ENCODE data around the gene THOC2. TPM values are rescaled to one million over a fixed set of nuclear protein-coding genes. Genes with fewer than 3 reads are reported as not detected.

Gene THOC2
- total and polyA plus RNA-seq, 2 donors (not counting 1 experiment from before 2014, with no cell fraction given): 34.7 to 113 TPM

DNA sequence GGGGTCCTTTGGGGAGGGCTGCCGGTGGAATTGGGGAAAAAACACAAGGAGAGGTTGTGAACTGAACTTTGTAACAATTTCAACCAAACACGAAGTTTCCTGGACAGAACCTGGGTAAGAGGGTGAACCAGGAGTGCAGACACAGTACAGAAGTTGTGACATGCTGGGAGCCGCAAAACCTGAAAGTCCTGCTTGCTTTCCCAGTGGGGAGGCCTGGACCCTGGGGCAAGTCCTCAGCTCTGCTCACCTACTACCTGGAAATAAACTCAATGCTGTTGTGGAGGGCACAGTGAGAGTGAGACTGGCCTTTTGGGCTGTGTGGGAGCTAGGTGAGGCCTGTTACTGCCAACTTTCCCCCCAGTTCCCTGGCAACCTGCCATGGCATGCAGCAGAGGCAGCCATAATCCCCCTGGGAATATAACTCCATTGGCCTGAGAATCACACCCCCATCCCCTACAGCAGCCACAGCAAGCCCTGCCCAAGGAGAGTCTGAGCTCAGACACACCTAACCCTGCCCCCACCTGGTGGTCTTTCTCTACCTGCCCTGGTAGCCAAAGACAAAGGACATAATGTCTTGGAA lies 162.8 kb downstream of the THOC2 start:
- Mint-ChIP-seq H3K27ac (no peak overlapping the region), H3K27me3 (peaks cover 4% of the 10 kb centered on the region), H3K9me3 (ENCODE audit: insufficient read depth) (no peaks in the 10 kb centered on the region), H3K4me3 (no peak overlapping the region), H3K4me1 (no peaks in the 10 kb centered on the region)
- WGBS (ENCODE audit: insufficient coverage): no CpG with 5 or more reads among the region's 3 CpGs
- Histone ChIP-seq H3K27me3 (replicated peaks in 1 of 4; ENCODE audit: control extremely low read depth in 1 of 4, control insufficient read depth in 3 of 4, insufficient read depth in 4 of 4, low read length in 3 of 4) (no peaks in the 10 kb centered on the region), H3K36me3 (replicated peaks in 1 of 2; ENCODE audit: control extremely low read depth in 1 of 2, control insufficient read depth in 1 of 2, extremely low read depth in 1 of 2, insufficient read depth in 2 of 2, low read length in 1 of 2) (no peaks in the 10 kb centered on the region), H2AFZ (ENCODE audit: insufficient read depth, low read depth, low read length, poor library complexity, severe bottlenecking) (no peak overlapping the region), H3K79me2 (ENCODE audit: control insufficient read depth, insufficient read depth, low read length) (no peaks in the 10 kb centered on the region), H3K9me3 (ENCODE audit: control extremely low read depth in 1 of 3, control insufficient read depth in 2 of 3, insufficient read depth in 1 of 3, low read length in 2 of 3) (peaks cover 0 to 2% (median 0%) of the 10 kb centered on the region in 3 donors), H3K4me1 (ENCODE audit: control insufficient read depth in 2 of 2, insufficient read depth in 2 of 2, low read length in 2 of 2) (no peaks in the 10 kb centered on the region), H3K27ac (ENCODE audit: low read length in 2 of 2) (no peak overlapping the region), H3K4me2 (replicated peaks; ENCODE audit: low read depth, low read length, poor library complexity, severe bottlenecking) (no peak overlapping the region), H4K20me1 (ENCODE audit: control insufficient read depth, insufficient read depth, low read length, poor library complexity, severe bottlenecking) (no peaks in the 10 kb centered on the region), H3K9ac (ENCODE audit: low read length) (no peak overlapping the region), H3K4me3 (ENCODE audit: control extremely low read depth in 1 of 5, extremely low read depth in 1 of 5, insufficient read depth in 1 of 5, low read depth in 2 of 5, low read length in 4 of 5) (no peak overlapping the region)
- no peak for DNase-seq
- ChIA-PET POLR2A (no interaction called here), CTCF (no interaction called here)
- intact Hi-C loops (cut with micrococcal nuclease): no loop called here
- TF ChIP-seq, protein P1, sequence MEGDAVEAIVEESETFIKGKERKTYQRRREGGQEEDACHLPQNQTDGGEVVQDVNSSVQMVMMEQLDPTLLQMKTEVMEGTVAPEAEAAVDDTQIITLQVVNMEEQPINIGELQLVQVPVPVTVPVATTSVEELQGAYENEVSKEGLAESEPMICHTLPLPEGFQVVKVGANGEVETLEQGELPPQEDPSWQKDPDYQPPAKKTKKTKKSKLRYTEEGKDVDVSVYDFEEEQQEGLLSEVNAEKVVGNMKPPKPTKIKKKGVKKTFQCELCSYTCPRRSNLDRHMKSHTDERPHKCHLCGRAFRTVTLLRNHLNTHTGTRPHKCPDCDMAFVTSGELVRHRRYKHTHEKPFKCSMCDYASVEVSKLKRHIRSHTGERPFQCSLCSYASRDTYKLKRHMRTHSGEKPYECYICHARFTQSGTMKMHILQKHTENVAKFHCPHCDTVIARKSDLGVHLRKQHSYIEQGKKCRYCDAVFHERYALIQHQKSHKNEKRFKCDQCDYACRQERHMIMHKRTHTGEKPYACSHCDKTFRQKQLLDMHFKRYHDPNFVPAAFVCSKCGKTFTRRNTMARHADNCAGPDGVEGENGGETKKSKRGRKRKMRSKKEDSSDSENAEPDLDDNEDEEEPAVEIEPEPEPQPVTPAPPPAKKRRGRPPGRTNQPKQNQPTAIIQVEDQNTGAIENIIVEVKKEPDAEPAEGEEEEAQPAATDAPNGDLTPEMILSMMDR (IDR thresholded peaks at IDR 0.05): no peak
- no peak for TF ChIP-seq EZH2 (IDR thresholded peaks at IDR 0.05; ENCODE audit: borderline replicate concordance, insufficient read depth, low read depth, low read length, poor library complexity, severe bottlenecking)
- ATAC-seq (ENCODE audit: low read depth): no peak

DNA sequence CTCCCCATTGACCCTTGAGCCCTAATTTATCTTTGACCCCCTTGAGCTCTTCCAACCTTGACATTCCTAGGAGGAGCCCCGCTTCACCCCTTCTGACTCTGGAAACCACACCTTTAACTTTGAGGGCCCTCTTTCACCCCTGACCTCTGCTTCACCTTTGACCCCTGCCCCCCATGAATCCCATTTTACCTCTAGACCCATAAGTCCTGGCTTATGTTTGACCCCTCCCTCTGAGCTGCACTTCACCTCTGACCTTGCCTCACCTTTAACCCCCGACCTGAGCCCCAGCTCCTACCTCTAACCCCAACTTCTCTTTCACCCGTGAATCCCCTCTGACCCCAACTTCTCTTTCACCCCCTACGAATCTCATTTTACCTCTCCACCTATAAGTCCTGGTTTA lies 169.7 kb downstream of the THOC2 start:
- WGBS (ENCODE audit: insufficient coverage): 95% methylated on average over 3 of the region's 4 CpGs

More for the DNA sequence above, 169.7 kb downstream of the THOC2 start:
- no peak overlapping the region for H2AFZ ChIP-seq (ENCODE audit: insufficient read depth, low read depth, low read length, poor library complexity, severe bottlenecking)
- no peak overlapping the region for H3K27ac Mint-ChIP-seq
- no peak for TF ChIP-seq EZH2 (IDR thresholded peaks at IDR 0.05; ENCODE audit: borderline replicate concordance, insufficient read depth, low read depth, low read length, poor library complexity, severe bottlenecking)
- TF ChIP-seq, protein P1 (IDR thresholded peaks at IDR 0.05): no peak
- no peaks in the 10 kb centered on the region for H3K9me3 ChIP-seq (ENCODE audit: control extremely low read depth in 1 of 3, control insufficient read depth in 2 of 3, insufficient read depth in 1 of 3, low read length in 2 of 3)
- no peak overlapping the region for H3K4me3 ChIP-seq (ENCODE audit: control extremely low read depth in 1 of 5, extremely low read depth in 1 of 5, insufficient read depth in 1 of 5, low read depth in 2 of 5, low read length in 4 of 5)
- no peaks in the 10 kb centered on the region for H4K20me1 ChIP-seq (ENCODE audit: control insufficient read depth, insufficient read depth, low read length, poor library complexity, severe bottlenecking)
- no peaks in the 10 kb centered on the region for H3K4me1 Mint-ChIP-seq
- no peak overlapping the region for H3K27ac ChIP-seq (ENCODE audit: low read length in 2 of 2)
- no peak overlapping the region for H3K4me2 ChIP-seq (replicated peaks; ENCODE audit: low read depth, low read length, poor library complexity, severe bottlenecking)
- no peaks in the 10 kb centered on the region for H3K27me3 ChIP-seq (replicated peaks in 1 of 4; ENCODE audit: control extremely low read depth in 1 of 4, control insufficient read depth in 3 of 4, insufficient read depth in 4 of 4, low read length in 3 of 4)
- H3K4me3 Mint-ChIP-seq: no peak overlapping the region
- ChIA-PET POLR2A (no interaction called here), CTCF (no interaction called here)
- DNase-seq (no peak), ATAC-seq (ENCODE audit: low read depth) (no peak)
- H3K36me3 ChIP-seq (replicated peaks in 1 of 2; ENCODE audit: control extremely low read depth in 1 of 2, control insufficient read depth in 1 of 2, extremely low read depth in 1 of 2, insufficient read depth in 2 of 2, low read length in 1 of 2): no peaks in the 10 kb centered on the region
- H3K4me1 ChIP-seq (ENCODE audit: control insufficient read depth in 2 of 2, insufficient read depth in 2 of 2, low read length in 2 of 2): no peaks in the 10 kb centered on the region
- intact Hi-C loops (cut with micrococcal nuclease): no loop called here
- H3K79me2 ChIP-seq (ENCODE audit: control insufficient read depth, insufficient read depth, low read length): no peaks in the 10 kb centered on the region
- H3K9ac ChIP-seq (ENCODE audit: low read length): no peak overlapping the region
- H3K9me3 Mint-ChIP-seq (ENCODE audit: insufficient read depth): no peaks in the 10 kb centered on the region
- no peaks in the 10 kb centered on the region for H3K27me3 Mint-ChIP-seq

All from B cell (primary cell).